Activated CD8-positive, alpha-beta memory T cell treated with anti-CD3 and anti-CD28 coated beads, Interleukin-2, amount 50 U/mL, for 1 hour (primary cell): Measurements from ENCODE around the gene SLC8A3.

ENCODE experiments used
- DNase-seq: peaks from one replicate; pipeline ENCODE4 v3.0.0-alpha.2; 2020; ENCODE audit errors: extremely low read depth

SLC8A3 gene

GRCh38 chr14:69996216-69996615, 192.5 kb downstream of the SLC8A3 start:
- no peak for DNase-seq
